ENCODE results near the gene EIF3K. TPM values are rescaled to one million over a fixed set of nuclear protein-coding genes. Genes with fewer than 3 reads are reported as not detected.

Gene EIF3K
- total RNA-seq, 2 donors from 2014 or later = 303 to 334 TPM

GRCh38 chr19:38657633-38658222, 38.7 kb downstream of the EIF3K start:
- Mint-ChIP-seq H3K4me3 (no peak overlapping the region), H3K27me3 (ENCODE audit: insufficient read depth) (no peaks in the 10 kb centered on the region), H3K27ac (peak overlapping the region; percentile 88), H3K4me1 (peaks cover 70% of the 10 kb centered on the region), H3K36me3 (ENCODE audit: low read depth) (peaks cover 22% of the 10 kb centered on the region), H3K9me3 (no peaks in the 10 kb centered on the region)
- peak overlapping the region; percentile 48 for H3K4me3 ChIP-seq (ENCODE audit: low read length)
- peaks cover 67% of the 10 kb centered on the region for H3K36me3 ChIP-seq (ENCODE audit: control insufficient read depth, insufficient read depth, low read length)
- peak overlapping the region; percentile 2 for H3K9ac ChIP-seq (ENCODE audit: extremely low read depth, low read length, poor library complexity, severe bottlenecking)
- no peaks in the 10 kb centered on the region for H3K9me3 ChIP-seq (ENCODE audit: control insufficient read depth, low read length)
- TF ChIP-seq, protein P1, sequence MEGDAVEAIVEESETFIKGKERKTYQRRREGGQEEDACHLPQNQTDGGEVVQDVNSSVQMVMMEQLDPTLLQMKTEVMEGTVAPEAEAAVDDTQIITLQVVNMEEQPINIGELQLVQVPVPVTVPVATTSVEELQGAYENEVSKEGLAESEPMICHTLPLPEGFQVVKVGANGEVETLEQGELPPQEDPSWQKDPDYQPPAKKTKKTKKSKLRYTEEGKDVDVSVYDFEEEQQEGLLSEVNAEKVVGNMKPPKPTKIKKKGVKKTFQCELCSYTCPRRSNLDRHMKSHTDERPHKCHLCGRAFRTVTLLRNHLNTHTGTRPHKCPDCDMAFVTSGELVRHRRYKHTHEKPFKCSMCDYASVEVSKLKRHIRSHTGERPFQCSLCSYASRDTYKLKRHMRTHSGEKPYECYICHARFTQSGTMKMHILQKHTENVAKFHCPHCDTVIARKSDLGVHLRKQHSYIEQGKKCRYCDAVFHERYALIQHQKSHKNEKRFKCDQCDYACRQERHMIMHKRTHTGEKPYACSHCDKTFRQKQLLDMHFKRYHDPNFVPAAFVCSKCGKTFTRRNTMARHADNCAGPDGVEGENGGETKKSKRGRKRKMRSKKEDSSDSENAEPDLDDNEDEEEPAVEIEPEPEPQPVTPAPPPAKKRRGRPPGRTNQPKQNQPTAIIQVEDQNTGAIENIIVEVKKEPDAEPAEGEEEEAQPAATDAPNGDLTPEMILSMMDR (conservative IDR thresholded peaks at IDR 0.05) = no peak
- peak overlapping the region; percentile 50 for H3K27ac ChIP-seq (ENCODE audit: low read depth, low read length)
- DNase-seq = no peak
- no peaks in the 10 kb centered on the region for H3K27me3 ChIP-seq (ENCODE audit: control insufficient read depth, insufficient read depth, low read length, poor library complexity, severe bottlenecking)
- WGBS, 2 experiments (ENCODE audit: insufficient coverage in 1 of 2, insufficient read length in 1 of 2) = 70 to 93% methylated on average over 5 to 8 of the region's 8 CpGs
- peaks cover 24% of the 10 kb centered on the region for H3K4me1 ChIP-seq (ENCODE audit: control insufficient read depth, insufficient read depth, low read length)

DNA sequence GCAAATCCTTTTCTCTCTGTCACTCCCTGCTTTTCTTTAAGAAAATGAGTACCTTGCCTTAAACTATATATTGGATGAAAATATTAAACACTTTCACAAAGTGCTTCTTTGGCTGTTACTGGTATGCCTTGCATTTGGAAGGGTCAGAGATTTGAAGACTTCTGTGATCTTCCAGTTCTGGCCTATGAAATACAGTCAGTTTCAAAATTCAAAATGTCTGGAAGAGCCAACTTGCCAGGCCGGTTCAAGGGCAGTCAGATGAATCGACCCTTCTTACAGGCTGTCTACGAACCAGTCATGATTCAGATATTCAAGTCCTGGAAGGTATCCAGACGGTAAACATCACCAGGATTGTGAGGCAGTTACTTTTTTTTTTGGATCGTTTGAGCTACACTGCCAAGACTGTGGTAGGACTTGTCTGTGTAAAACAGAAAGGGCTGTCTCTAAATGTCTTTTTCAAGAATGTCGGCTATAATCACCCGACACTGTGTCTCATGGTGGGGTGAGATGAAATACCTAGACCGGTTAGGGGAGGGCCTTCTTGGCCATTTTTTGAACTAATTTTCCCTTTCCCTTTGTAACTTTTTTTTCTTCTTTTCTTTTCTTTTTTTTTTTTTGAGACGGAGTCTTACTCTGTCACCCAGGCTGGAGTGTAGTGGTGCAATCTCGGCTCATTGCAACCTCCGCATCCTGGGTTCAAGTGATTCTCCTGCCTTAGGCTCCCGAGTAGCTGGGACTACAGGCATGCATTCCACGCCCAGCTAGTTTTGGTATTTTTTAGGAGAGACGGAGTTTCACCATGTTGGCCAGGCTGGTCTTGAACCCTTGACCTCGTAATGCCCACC, 39.7 kb downstream of the EIF3K start:
- Histone ChIP-seq H3K27ac (ENCODE audit: low read depth, low read length) (peak overlapping the region; percentile 50), H3K27me3 (ENCODE audit: control insufficient read depth, insufficient read depth, low read length, poor library complexity, severe bottlenecking) (no peaks in the 10 kb centered on the region), H3K36me3 (ENCODE audit: control insufficient read depth, insufficient read depth, low read length) (peaks cover 65% of the 10 kb centered on the region), H3K9me3 (ENCODE audit: control insufficient read depth, low read length) (no peaks in the 10 kb centered on the region), H3K4me3 (ENCODE audit: low read length) (no peak overlapping the region), H3K4me1 (ENCODE audit: control insufficient read depth, insufficient read depth, low read length) (peaks cover 27% of the 10 kb centered on the region), H3K9ac (ENCODE audit: extremely low read depth, low read length, poor library complexity, severe bottlenecking) (peak overlapping the region; percentile 2)
- no peaks in the 10 kb centered on the region for H3K27me3 Mint-ChIP-seq (ENCODE audit: insufficient read depth)
- WGBS, 2 experiments (ENCODE audit: insufficient coverage in 1 of 2, insufficient read length in 1 of 2) = 88 to 94% methylated on average over 9 to 15 of the region's 15 CpGs
- H3K27ac Mint-ChIP-seq = peak overlapping the region; percentile 88
- H3K4me1 Mint-ChIP-seq = peaks cover 66% of the 10 kb centered on the region
- H3K4me3 Mint-ChIP-seq = no peak overlapping the region
- no peaks in the 10 kb centered on the region for H3K9me3 Mint-ChIP-seq
- DNase-seq = no peak
- TF ChIP-seq, protein P1 (conservative IDR thresholded peaks at IDR 0.05) = no peak
- peaks cover 22% of the 10 kb centered on the region for H3K36me3 Mint-ChIP-seq (ENCODE audit: low read depth)

- Mint-ChIP-seq H3K4me1 (peaks cover 65% of the 10 kb centered on the region), H3K36me3 (ENCODE audit: low read depth) (peaks cover 22% of the 10 kb centered on the region), H3K27me3 (ENCODE audit: insufficient read depth) (no peaks in the 10 kb centered on the region), H3K27ac (no peak overlapping the region), H3K4me3 (no peak overlapping the region), H3K9me3 (no peaks in the 10 kb centered on the region)
- H3K4me3 ChIP-seq (ENCODE audit: low read length) = no peak overlapping the region
- peaks cover 38% of the 10 kb centered on the region for H3K4me1 ChIP-seq (ENCODE audit: control insufficient read depth, insufficient read depth, low read length)
- WGBS, 2 experiments (ENCODE audit: insufficient coverage in 1 of 2, insufficient read length in 1 of 2) = 86 to 95% methylated on average over 8 to 9 of the region's 9 CpGs
- H3K27ac ChIP-seq (ENCODE audit: low read depth, low read length) = no peak overlapping the region
- H3K36me3 ChIP-seq (ENCODE audit: control insufficient read depth, insufficient read depth, low read length) = peaks cover 45% of the 10 kb centered on the region
- TF ChIP-seq, protein P1 (conservative IDR thresholded peaks at IDR 0.05) = no peak
- no peak for DNase-seq
- H3K9ac ChIP-seq (ENCODE audit: extremely low read depth, low read length, poor library complexity, severe bottlenecking) = no peak overlapping the region
- no peaks in the 10 kb centered on the region for H3K27me3 ChIP-seq (ENCODE audit: control insufficient read depth, insufficient read depth, low read length, poor library complexity, severe bottlenecking)
- H3K9me3 ChIP-seq (ENCODE audit: control insufficient read depth, low read length) = no peaks in the 10 kb centered on the region
These were observed 41.7 kb downstream of the EIF3K start for GRCh38 chr19:38660724-38661123.
